ENCODE results near the gene FOXP1.

FOXP1 gene

GRCh38 chr3:71208211-71209095 lies 375.1 kb downstream of the FOXP1 start:
- no peak overlapping the region for H3K9ac ChIP-seq (ENCODE audit: low read depth, low read length)
- peaks cover 18% of the 10 kb centered on the region for H3K4me1 ChIP-seq (ENCODE audit: control insufficient read depth, insufficient read depth, low read length)
- H3K36me3 ChIP-seq (ENCODE audit: control insufficient read depth, insufficient read depth, low read length) = no peaks in the 10 kb centered on the region
- no peaks in the 10 kb centered on the region for H3K27me3 ChIP-seq (ENCODE audit: control insufficient read depth, insufficient read depth, low read length)
- no peaks in the 10 kb centered on the region for H3K9me3 ChIP-seq (ENCODE audit: control insufficient read depth, insufficient read depth, low read length)
- H3K4me3 ChIP-seq (ENCODE audit: low read depth, low read length) = no peak overlapping the region

GRCh38 chr3:71207632-71208031 lies 375.9 kb downstream of the FOXP1 start:
- no peak overlapping the region for H3K4me3 ChIP-seq (ENCODE audit: low read depth, low read length)
- H3K9me3 ChIP-seq (ENCODE audit: control insufficient read depth, insufficient read depth, low read length) = no peaks in the 10 kb centered on the region
- peaks cover 18% of the 10 kb centered on the region for H3K4me1 ChIP-seq (ENCODE audit: control insufficient read depth, insufficient read depth, low read length)
- H3K9ac ChIP-seq (ENCODE audit: low read depth, low read length) = no peak overlapping the region
- H3K27me3 ChIP-seq (ENCODE audit: control insufficient read depth, insufficient read depth, low read length) = no peaks in the 10 kb centered on the region
- no peaks in the 10 kb centered on the region for H3K36me3 ChIP-seq (ENCODE audit: control insufficient read depth, insufficient read depth, low read length)

- Histone ChIP-seq H3K4me3 (ENCODE audit: low read depth, low read length) (no peak overlapping the region), H3K9ac (ENCODE audit: low read depth, low read length) (no peak overlapping the region), H3K4me1 (ENCODE audit: control insufficient read depth, insufficient read depth, low read length) (peaks cover 22% of the 10 kb centered on the region), H3K36me3 (ENCODE audit: control insufficient read depth, insufficient read depth, low read length) (no peaks in the 10 kb centered on the region), H3K27me3 (ENCODE audit: control insufficient read depth, insufficient read depth, low read length) (no peaks in the 10 kb centered on the region), H3K9me3 (ENCODE audit: control insufficient read depth, insufficient read depth, low read length) (no peaks in the 10 kb centered on the region)
Measured at GRCh38 chr3:71206305-71207165, 377.0 kb downstream of the FOXP1 start.

GRCh38 chr3:71203727-71204488 lies 379.6 kb downstream of the FOXP1 start:
- Histone ChIP-seq H3K9ac (ENCODE audit: low read depth, low read length) (no peak overlapping the region), H3K36me3 (ENCODE audit: control insufficient read depth, insufficient read depth, low read length) (no peaks in the 10 kb centered on the region)

GRCh38 chr3:71202848-71203533 lies 380.5 kb downstream of the FOXP1 start:
- no peaks in the 10 kb centered on the region for H3K36me3 ChIP-seq (ENCODE audit: control insufficient read depth, insufficient read depth, low read length)
- H3K4me3 ChIP-seq (ENCODE audit: low read depth, low read length) = no peak overlapping the region
- no peaks in the 10 kb centered on the region for H3K9me3 ChIP-seq (ENCODE audit: control insufficient read depth, insufficient read depth, low read length)

More at GRCh38 chr3:71203727-71204488, 379.6 kb downstream of the FOXP1 start:
- Histone ChIP-seq H3K4me1 (ENCODE audit: control insufficient read depth, insufficient read depth, low read length) (peaks cover 16% of the 10 kb centered on the region), H3K27me3 (ENCODE audit: control insufficient read depth, insufficient read depth, low read length) (no peaks in the 10 kb centered on the region), H3K9me3 (ENCODE audit: control insufficient read depth, insufficient read depth, low read length) (no peaks in the 10 kb centered on the region), H3K4me3 (ENCODE audit: low read depth, low read length) (no peak overlapping the region)

DNA sequence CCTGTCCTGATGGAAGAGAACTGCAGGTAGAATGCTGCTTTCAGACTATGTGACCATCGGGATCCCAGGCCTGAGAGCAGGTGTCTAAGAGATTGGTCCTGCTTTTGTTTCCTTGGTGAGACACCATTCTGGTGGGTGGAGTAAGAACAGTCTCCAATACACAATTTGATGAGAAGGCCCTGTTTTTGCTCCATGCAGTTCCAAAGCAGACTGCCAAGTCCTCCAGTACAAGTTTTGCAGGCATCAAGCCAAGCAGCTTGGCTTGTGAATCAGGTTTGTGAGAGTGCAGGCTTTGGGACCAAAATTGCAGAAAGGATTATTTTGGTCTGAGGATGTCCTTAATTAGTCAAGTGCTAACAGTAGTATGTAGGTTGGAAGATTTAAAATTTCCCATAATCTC lies 381.6 kb downstream of the FOXP1 start:
- peaks cover 5% of the 10 kb centered on the region for H3K4me1 ChIP-seq (ENCODE audit: control insufficient read depth, insufficient read depth, low read length)
- no peaks in the 10 kb centered on the region for H3K36me3 ChIP-seq (ENCODE audit: control insufficient read depth, insufficient read depth, low read length)
- no peaks in the 10 kb centered on the region for H3K9me3 ChIP-seq (ENCODE audit: control insufficient read depth, insufficient read depth, low read length)
- no peak overlapping the region for H3K9ac ChIP-seq (ENCODE audit: low read depth, low read length)
- no peaks in the 10 kb centered on the region for H3K27me3 ChIP-seq (ENCODE audit: control insufficient read depth, insufficient read depth, low read length)
- no peak overlapping the region for H3K4me3 ChIP-seq (ENCODE audit: low read depth, low read length)

More at GRCh38 chr3:71202848-71203533, 380.5 kb downstream of the FOXP1 start:
- no peaks in the 10 kb centered on the region for H3K27me3 ChIP-seq (ENCODE audit: control insufficient read depth, insufficient read depth, low read length)
- no peak overlapping the region for H3K9ac ChIP-seq (ENCODE audit: low read depth, low read length)
- peaks cover 7% of the 10 kb centered on the region for H3K4me1 ChIP-seq (ENCODE audit: control insufficient read depth, insufficient read depth, low read length)

DNA sequence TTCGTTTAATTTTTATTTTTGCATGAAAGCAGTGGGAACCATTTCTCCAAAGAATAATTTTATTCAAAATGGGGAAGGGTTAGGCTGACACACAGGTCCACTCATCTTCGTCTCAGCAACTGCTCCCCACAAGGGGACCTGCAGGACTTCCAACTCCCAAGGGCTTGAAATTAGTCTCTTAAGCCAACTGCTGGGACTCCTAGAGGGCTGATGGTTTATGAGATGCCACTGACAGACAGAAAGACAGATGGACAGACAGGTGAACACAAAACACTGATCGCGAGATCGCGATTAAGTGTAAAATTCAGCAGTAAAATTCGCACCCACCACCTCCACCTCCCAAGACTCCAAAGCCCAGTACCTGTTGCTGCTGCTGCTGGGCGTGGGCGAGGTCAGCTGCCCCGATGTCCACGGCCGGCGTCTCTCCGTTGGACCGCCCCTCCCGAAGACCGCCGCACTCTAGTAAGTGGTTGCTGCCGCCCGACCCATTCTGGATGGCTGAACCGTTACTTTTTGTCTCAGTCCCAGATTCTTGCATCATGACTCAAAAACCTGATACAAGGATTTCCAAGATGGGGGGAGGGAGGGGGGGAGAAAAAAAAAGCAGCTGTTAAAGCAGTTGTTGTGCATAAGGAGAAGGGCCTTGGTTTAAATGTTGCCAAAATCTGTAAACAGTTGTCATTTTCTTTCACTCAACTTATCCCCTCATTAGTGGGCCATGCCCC lies 385.5 kb downstream of the FOXP1 start:
- Histone ChIP-seq H3K27me3 (ENCODE audit: control insufficient read depth, insufficient read depth, low read length) (no peaks in the 10 kb centered on the region), H3K4me1 (ENCODE audit: control insufficient read depth, insufficient read depth, low read length) (peaks cover 3% of the 10 kb centered on the region), H3K9ac (ENCODE audit: low read depth, low read length) (no peak overlapping the region), H3K9me3 (ENCODE audit: control insufficient read depth, insufficient read depth, low read length) (no peaks in the 10 kb centered on the region), H3K36me3 (ENCODE audit: control insufficient read depth, insufficient read depth, low read length) (no peaks in the 10 kb centered on the region), H3K4me3 (ENCODE audit: low read depth, low read length) (no peak overlapping the region)

- H3K9me3 ChIP-seq (ENCODE audit: control insufficient read depth, insufficient read depth, low read length) = no peaks in the 10 kb centered on the region
- no peak overlapping the region for H3K9ac ChIP-seq (ENCODE audit: low read depth, low read length)
- no peaks in the 10 kb centered on the region for H3K4me1 ChIP-seq (ENCODE audit: control insufficient read depth, insufficient read depth, low read length)
- no peaks in the 10 kb centered on the region for H3K36me3 ChIP-seq (ENCODE audit: control insufficient read depth, insufficient read depth, low read length)
- no peak overlapping the region for H3K4me3 ChIP-seq (ENCODE audit: low read depth, low read length)
- H3K27me3 ChIP-seq (ENCODE audit: control insufficient read depth, insufficient read depth, low read length) = no peaks in the 10 kb centered on the region
Measured at GRCh38 chr3:71195492-71195891, 388.0 kb downstream of the FOXP1 start.

DNA sequence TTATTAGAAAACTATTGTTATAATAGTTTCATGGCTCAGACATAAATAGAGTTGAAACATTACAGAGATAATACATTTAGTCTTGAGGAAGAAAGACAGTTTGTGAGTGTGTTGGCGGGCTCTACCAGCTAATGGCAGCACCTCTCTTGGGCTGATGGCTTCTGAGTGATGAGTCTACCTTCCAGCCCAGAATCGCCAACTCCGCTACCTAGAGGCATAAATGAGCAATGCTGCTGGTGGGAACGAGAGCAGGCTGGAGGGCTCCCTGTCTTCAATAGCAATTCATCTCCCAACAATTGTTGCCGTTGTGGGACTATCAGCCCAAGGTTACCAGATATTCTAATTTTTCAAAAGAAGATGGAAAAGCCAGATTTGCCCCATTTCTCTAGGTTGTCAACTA lies 388.7 kb downstream of the FOXP1 start:
- Histone ChIP-seq H3K4me1 (ENCODE audit: control insufficient read depth, insufficient read depth, low read length) (no peaks in the 10 kb centered on the region), H3K27me3 (ENCODE audit: control insufficient read depth, insufficient read depth, low read length) (no peaks in the 10 kb centered on the region), H3K9me3 (ENCODE audit: control insufficient read depth, insufficient read depth, low read length) (no peaks in the 10 kb centered on the region), H3K36me3 (ENCODE audit: control insufficient read depth, insufficient read depth, low read length) (no peaks in the 10 kb centered on the region), H3K9ac (ENCODE audit: low read depth, low read length) (no peak overlapping the region), H3K4me3 (ENCODE audit: low read depth, low read length) (no peak overlapping the region)

DNA sequence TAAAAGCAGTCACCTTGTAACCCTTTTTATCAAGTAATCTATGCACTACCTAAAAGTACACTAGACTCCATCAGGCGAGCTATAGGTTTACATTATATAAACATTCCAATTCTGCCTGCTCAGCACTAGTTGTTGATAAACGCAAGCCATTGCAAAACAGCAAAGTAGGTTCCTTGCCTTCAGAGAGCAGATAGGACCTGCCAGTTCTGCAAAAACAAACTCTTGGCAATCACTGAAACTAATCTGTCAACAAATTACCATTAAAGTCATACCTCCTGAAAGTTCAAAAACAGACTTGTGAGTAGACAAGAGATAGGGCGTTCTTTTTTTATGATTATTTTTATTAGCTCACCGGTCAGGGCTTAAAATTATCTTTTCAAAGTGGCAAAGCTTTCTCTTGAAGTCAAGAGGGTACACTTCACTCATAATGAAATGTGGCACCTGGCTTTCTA lies 392.5 kb downstream of the FOXP1 start:
- no peaks in the 10 kb centered on the region for H3K9me3 ChIP-seq (ENCODE audit: control insufficient read depth, insufficient read depth, low read length)
- H3K4me1 ChIP-seq (ENCODE audit: control insufficient read depth, insufficient read depth, low read length) = no peaks in the 10 kb centered on the region
- no peaks in the 10 kb centered on the region for H3K36me3 ChIP-seq (ENCODE audit: control insufficient read depth, insufficient read depth, low read length)
- no peak overlapping the region for H3K9ac ChIP-seq (ENCODE audit: low read depth, low read length)
- no peaks in the 10 kb centered on the region for H3K27me3 ChIP-seq (ENCODE audit: control insufficient read depth, insufficient read depth, low read length)
- H3K4me3 ChIP-seq (ENCODE audit: low read depth, low read length) = no peak overlapping the region

Data from iPS-15b (cell line).